NCI-H226 (cell line): ENCODE results near the gene USP11.
A peak's percentile ranks its signal among the peaks of the same experiment; 100 is the strongest.
"Not testable (repeated sequence)": the region's sequence is repeated elsewhere in the genome, so short reads cannot be mapped to it uniquely, and the experiment has no call there.

Source experiments
- DNase-seq: peaks from one replicate; pipeline ENCODE4 v3.0.0-alpha.2; 2015

Gene USP11

GRCh38 chrX:47250017-47250347, 17.2 kb downstream of the USP11 start:
- DNase-seq, result no peak

DNA sequence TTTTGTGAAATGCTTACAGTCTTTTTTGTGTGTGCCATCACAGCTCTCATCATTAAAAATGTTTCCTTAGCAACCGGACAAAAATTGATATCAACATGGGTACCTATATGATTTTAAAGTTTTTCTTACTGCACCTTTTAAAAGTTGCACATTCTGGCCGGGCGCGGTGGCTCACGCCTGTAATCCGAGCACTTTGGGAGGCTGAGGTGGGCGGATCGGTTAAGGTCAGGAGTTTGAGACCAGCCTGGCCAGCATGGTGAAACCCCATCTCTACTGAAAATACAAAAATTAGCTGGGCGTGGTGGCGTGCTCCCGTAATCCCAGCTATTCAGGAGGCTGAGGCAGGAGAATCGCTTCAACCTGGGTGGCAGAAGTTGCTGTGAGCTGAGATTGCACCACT, 24.8 kb downstream of the USP11 start:
- DNase-seq, result not testable (repeated sequence)

- DNase-seq, result peak; percentile 24
Observed at GRCh38 chrX:47264483-47265173, 31.8 kb downstream of the USP11 start.

DNA sequence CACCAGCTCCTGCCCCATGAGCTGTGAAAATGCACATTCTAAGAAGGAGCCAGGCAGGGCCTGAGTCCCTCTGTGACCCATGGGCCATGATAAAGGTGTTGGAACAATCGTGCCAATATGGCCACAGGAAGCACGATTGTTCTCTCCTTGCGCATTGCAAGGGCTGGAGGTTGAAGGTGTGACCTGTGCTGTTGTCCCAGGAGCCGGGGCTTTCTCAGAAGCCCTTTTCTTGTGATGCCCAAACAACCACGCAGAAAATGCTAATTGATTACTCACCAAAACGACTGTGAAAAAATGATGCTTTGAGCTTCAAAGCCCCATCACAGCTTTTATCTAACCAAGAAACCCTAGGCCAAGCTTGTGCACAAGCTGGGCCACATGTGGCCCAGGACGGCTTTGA, 33.8 kb downstream of the USP11 start:
- DNase-seq, result no peak

DNA sequence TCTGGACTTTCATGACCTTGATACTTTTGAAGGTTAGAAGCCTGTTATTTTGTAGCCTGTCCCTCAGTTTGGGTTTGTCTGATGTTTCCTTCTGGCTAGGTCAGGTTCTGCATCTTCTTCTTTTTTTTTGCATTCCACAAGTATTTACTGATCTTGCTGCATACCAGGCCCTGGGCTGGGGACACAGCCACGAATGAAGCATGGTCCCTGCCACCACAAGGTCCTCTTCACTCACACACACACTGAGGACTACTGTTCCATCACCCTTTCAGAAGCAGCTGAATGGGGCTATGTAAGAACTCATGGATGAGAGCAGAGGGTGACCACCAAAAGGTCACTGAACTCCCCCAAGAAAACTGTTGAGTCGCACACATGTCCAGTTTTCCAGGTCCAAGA, 39.2 kb downstream of the USP11 start:
- no peak for DNase-seq

DNA sequence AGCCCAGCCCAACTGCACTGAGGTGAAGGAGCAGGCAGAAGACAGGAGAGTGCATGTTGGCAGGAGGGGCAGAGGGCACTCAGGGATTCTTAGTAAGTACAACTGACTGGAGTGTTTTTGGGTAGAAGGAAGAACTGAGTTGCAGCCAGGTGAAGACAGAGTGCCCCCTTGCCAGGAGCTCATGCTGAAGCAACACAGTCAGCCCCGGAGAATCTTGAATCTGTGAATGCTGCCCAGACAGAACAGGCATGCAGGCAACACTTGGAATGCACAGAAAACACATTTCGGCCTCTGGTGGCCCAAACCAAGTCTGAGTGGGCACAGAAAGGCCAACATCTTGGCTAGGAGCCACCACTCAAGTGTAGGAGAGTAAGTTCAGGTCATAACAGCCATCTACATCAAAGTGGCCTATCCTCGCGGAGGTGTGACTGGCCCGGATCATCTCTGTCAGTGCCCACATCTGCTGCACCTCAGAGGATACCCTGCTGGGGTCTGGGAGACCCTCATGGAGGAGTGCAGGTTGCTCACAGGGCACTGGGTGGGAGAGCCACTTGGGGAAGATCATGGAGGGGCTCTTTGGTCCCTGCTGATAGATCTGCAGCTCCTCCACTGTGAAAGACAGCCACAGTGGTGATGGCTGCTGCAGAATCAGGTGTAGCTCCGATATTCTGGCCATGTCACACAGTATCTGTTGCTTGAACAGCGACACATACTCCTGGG, 40.4 kb downstream of the USP11 start:
- no peak for DNase-seq

GRCh38 chrX:47278691-47279090, 45.9 kb downstream of the USP11 start:
- no peak for DNase-seq

GRCh38 chrX:47283015-47283771, 50.4 kb downstream of the USP11 start:
- no peak for DNase-seq

GRCh38 chrX:47284616-47285015, 51.8 kb downstream of the USP11 start:
- not testable (repeated sequence) for DNase-seq

- no peak for DNase-seq
Observed at GRCh38 chrX:47285836-47286320, 53.1 kb downstream of the USP11 start.

- no peak for DNase-seq
Observed at GRCh38 chrX:47293106-47293505, 60.3 kb downstream of the USP11 start.

GRCh38 chrX:47296766-47297365, 64.1 kb downstream of the USP11 start:
- DNase-seq, result no peak

- DNase-seq, result no peak
Observed at GRCh38 chrX:47297874-47298273, 65.1 kb downstream of the USP11 start.
